NCI-H1694 (cell line): Measurements from ENCODE around the gene GIMAP8.
"Not testable (repeated sequence)": the region's sequence is repeated elsewhere in the genome, so short reads cannot be mapped to it uniquely, and the experiment has no call there.

Source experiments
- DNase-seq: peaks from one replicate; lab custom pipeline; 2025; lab: John Stamatoyannopoulos, UW

Gene GIMAP8

GRCh38 chr7:150514748-150515222, 64.4 kb downstream of the GIMAP8 start, which contains the start of gene GIMAP7:
GIMAP7 (plus strand) TSS chr7:150514872; CDS start chr7:150519975, 5,103 bp downstream.
- DNase-seq: no peak

- no peak for DNase-seq
Observed at GRCh38 chr7:150515248-150516147, 65.1 kb downstream of the GIMAP8 start.

GRCh38 chr7:150516956-150517745, 66.7 kb downstream of the GIMAP8 start:
- no peak for DNase-seq

- no peak for DNase-seq
Observed at GRCh38 chr7:150519310-150519709, 68.9 kb downstream of the GIMAP8 start.

GRCh38 chr7:150520145-150520544, 69.7 kb downstream of the GIMAP8 start:
- DNase-seq: no peak

- DNase-seq: not testable (repeated sequence)
Observed at GRCh38 chr7:150522931-150523330, 72.5 kb downstream of the GIMAP8 start.

- no peak for DNase-seq
Observed at GRCh38 chr7:150524018-150524417, 73.6 kb downstream of the GIMAP8 start.
